Measurements from ENCODE around the gene SON.
"Not testable (repeated sequence)": the region's sequence is repeated elsewhere in the genome, so short reads cannot be mapped to it uniquely, and the experiment has no call there.

The SON gene

GRCh38 chr21:33572350-33572749 lies 29.5 kb downstream of the SON start:
- no peak for DNase-seq

GRCh38 chr21:33576741-33577141 lies 33.9 kb downstream of the SON start:
- not testable (repeated sequence) for DNase-seq

GRCh38 chr21:33578214-33578613 lies 35.4 kb downstream of the SON start:
- DNase-seq: no peak

- DNase-seq: no peak
Observed at GRCh38 chr21:33578959-33579542, 36.2 kb downstream of the SON start.

GRCh38 chr21:33584455-33584854 lies 41.6 kb downstream of the SON start:
- no peak for DNase-seq

GRCh38 chr21:33586927-33587326 lies 44.1 kb downstream of the SON start:
- no peak for DNase-seq

DNA sequence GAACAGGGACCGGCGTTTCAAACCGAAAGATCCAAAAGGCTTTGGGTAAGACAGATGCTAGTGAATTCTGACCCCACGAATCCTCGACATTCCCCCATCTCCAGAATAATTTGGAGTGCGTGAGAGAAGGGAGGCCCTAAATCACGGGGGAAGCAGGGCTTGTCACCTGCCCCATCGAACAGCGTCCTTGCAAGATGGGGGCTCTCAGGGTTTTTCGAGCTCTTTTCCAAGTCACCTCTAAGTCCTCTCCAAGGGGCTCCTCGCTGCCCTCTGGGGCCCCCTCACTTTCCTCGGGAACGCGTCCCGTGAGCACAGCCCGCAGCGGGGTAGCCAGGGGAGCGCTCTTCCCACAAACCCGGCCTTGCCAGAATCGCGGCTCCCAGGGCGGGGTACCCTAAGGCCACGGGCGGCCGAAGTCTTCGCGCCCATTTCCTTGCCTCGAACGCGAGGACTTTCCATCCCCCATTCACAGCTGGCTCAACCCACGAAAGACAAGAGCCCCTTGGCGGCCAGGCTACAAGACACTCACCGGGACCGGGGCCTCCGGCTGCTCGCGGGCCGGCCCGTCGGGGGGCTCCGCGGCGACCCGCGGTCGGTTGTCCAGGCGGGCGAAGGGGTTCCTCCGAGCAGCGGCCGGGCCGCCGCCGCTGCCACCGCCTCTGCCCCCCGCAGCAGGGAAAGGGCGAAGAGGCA lies 45.1 kb downstream of the SON start:
- DNase-seq: no peak

- DNase-seq: peak; percentile 89
Observed at GRCh38 chr21:33588485-33589335, 45.9 kb downstream of the SON start, which contains the start of gene DONSON. TSS of gene DONSON (minus strand) at chr21:33588684. CDS start at chr21:33588641, 43 bp downstream.

GRCh38 chr21:33598051-33598450 lies 55.2 kb downstream of the SON start:
- DNase-seq: no peak

GRCh38 chr21:33608559-33608958 lies 65.7 kb downstream of the SON start:
- DNase-seq: no peak

- DNase-seq: no peak
Observed at GRCh38 chr21:33611006-33611744, 68.3 kb downstream of the SON start.

DNA sequence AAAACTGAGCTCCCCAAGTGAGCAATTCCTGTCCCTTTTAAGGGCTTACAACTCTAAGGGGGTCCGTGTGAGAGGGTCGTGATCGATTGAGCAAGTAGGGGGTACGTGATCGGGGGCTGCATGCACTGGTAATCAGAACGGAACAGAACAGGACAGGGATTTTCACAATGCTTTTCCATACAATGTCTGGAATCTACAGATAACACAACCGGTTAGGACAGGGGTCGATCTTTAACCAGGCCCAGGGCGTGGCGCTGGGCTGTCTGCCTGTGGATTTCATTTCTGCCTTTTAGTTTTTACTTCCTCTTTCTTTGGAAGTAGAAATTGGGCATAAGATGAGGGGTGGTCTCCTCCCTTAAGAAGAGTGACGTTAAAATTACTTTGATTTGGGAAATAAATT lies 74.7 kb downstream of the SON start:
- DNase-seq: not testable (repeated sequence)

DNA sequence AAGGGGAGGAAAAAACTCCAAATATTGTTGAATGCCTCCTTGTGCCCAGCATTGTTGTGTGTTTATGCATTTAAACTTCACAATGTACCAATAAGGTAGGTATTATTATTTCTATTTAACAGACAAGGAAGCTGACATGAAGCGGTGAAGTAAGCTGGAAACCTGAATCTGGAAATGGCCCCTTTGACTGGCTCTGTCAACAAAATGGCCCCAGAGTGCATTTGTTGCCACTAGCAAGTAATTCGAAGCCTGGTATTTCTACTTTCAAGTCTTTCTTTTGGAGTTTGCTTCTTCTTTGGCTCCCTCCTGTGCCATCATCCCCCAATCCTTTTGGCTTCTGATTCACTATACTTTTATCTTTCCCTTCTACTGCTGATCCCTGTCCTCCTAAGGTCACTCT lies 75.6 kb downstream of the SON start:
- no peak for DNase-seq

DNA sequence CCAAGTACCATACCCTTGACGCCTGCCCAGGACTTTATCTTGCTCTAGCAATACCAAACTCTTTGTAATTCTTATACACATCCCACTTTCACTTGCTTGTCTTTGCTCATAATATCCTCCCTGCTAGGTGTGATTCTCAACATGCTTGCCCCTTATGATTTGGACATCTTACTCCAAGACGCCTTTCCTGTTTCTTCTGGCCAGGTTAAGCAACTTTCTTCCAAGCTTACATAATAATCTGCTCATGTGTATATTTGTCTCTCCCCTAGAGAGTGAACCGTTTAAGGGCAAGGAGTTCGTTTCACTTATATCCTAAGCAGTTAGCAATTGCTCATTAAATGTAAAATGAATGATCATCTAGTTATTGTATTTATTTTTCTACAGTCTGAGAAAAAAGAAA lies 76.9 kb downstream of the SON start:
- DNase-seq: no peak

- DNase-seq: no peak
Observed at GRCh38 chr21:33622253-33622652, 79.4 kb downstream of the SON start.

DNA sequence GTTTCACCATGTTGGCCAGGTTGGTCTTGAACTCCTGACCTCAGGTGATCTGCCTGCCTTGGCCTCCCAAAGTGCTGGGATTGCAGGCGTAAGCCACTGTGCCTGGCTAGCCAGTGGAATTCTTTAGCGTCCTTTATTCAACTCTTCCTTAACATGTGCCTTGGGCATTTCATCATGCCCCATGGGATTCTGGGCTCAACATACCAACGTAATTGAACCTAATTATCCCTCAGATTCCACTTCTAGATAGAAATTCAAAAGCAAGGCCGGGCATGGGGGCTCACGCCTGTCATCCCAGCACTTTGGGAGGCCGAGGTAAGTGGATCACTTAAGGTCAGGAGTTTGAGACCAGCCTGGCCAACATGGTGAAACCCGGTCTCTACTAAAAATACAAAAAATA lies 83.3 kb downstream of the SON start:
- not testable (repeated sequence) for DNase-seq

Data from activated naive CD4-positive, alpha-beta T cell treated with Interleukin-2 at 50 U/mL for 16 hours (primary cell).